Ishikawa (cell line): Measurements from ENCODE around the gene SCFD1.

Experiments
- CEBPB ChIP-seq: IDR thresholded peaks from 2 replicates; pipeline ENCODE4 v1.6.1; 2012
- CREB1 ChIP-seq: IDR thresholded peaks from 2 replicates; pipeline ENCODE4 v1.6.1; 2012; ENCODE audit warnings: low read depth
- EGR1 ChIP-seq: IDR thresholded peaks from 2 replicates; pipeline ENCODE4 v1.6.1; 2012
- EP300 ChIP-seq: IDR thresholded peaks from 2 replicates; pipeline ENCODE4 v1.6.1; 2012; ENCODE audit warnings: borderline replicate concordance
- FOXM1 ChIP-seq: IDR thresholded peaks from 2 replicates; pipeline ENCODE4 v1.6.1; 2012; ENCODE audit warnings: low read depth, borderline replicate concordance
- MAX ChIP-seq: IDR thresholded peaks from 2 replicates; pipeline ENCODE4 v1.6.1; 2012
- NFIC ChIP-seq: IDR thresholded peaks from 2 replicates; pipeline ENCODE4 v1.6.1; 2012
- RAD21 ChIP-seq: IDR thresholded peaks from 2 replicates; pipeline ENCODE4 v1.6.1; 2012; ENCODE audit warnings: low read depth
- REST ChIP-seq: IDR thresholded peaks from 2 replicates; pipeline ENCODE4 v1.6.1; 2012; ENCODE audit warnings: low read depth, mild to moderate bottlenecking
- TAF1 ChIP-seq: IDR thresholded peaks from 2 replicates; pipeline ENCODE4 v1.6.1; 2012; ENCODE audit warnings: low read depth, mild to moderate bottlenecking
- TCF12 ChIP-seq: IDR thresholded peaks from 2 replicates; pipeline ENCODE4 v1.6.1; 2012; ENCODE audit warnings: low read depth
- TEAD4 ChIP-seq: IDR thresholded peaks from 2 replicates; pipeline ENCODE4 v1.6.1; 2012
- USF1 ChIP-seq: IDR thresholded peaks from 2 replicates; pipeline ENCODE4 v1.6.1; 2012
- YY1 ChIP-seq: IDR thresholded peaks from 2 replicates; pipeline ENCODE4 v1.6.1; 2012; ENCODE audit warnings: low read depth
- ZBTB7A ChIP-seq: IDR thresholded peaks from 2 replicates; pipeline ENCODE4 v1.6.1; 2012; ENCODE audit warnings: low read depth

The SCFD1 gene

GRCh38 chr14:30587141-30587540, 35.0 kb upstream of the SCFD1 start:
- TF ChIP-seq USF1 (no peak), TCF12 (no peak), CREB1 (no peak), TAF1 (no peak), MAX (no peak), YY1 (no peak), RAD21 (no peak), CEBPB (no peak), EP300 (no peak), TEAD4 (no peak), FOXM1 (no peak), NFIC (no peak), ZBTB7A (no peak), EGR1 (no peak)

- no peak for TF ChIP-seq MAX
- no peak for TF ChIP-seq RAD21
- TF ChIP-seq USF1: no peak
- TF ChIP-seq TEAD4: no peak
- TF ChIP-seq CEBPB: no peak
- no peak for TF ChIP-seq TAF1
- no peak for TF ChIP-seq REST
- TF ChIP-seq EGR1: no peak
Measured at GRCh38 chr14:30588873-30589272, 33.2 kb upstream of the SCFD1 start.

- no peak for TF ChIP-seq EGR1
- TF ChIP-seq EP300: no peak
- TF ChIP-seq TCF12: no peak
- TF ChIP-seq CREB1: no peak
- no peak for TF ChIP-seq FOXM1
- no peak for TF ChIP-seq USF1
- no peak for TF ChIP-seq TAF1
- no peak for TF ChIP-seq NFIC
- no peak for TF ChIP-seq REST
- TF ChIP-seq YY1: no peak
- no peak for TF ChIP-seq RAD21
- TF ChIP-seq TEAD4: no peak
- TF ChIP-seq CEBPB: no peak
- TF ChIP-seq MAX: no peak
- TF ChIP-seq ZBTB7A: no peak
Measured at GRCh38 chr14:30596935-30597334, 25.2 kb upstream of the SCFD1 start.

GRCh38 chr14:30597504-30597903, 24.6 kb upstream of the SCFD1 start:
- no peak for TF ChIP-seq FOXM1
- TF ChIP-seq MAX: no peak
- no peak for TF ChIP-seq TEAD4
- no peak for TF ChIP-seq RAD21
- no peak for TF ChIP-seq CREB1
- no peak for TF ChIP-seq REST
- no peak for TF ChIP-seq YY1
- TF ChIP-seq ZBTB7A: no peak
- TF ChIP-seq TAF1: no peak
- no peak for TF ChIP-seq CEBPB
- no peak for TF ChIP-seq TCF12
- no peak for TF ChIP-seq NFIC
